Cardiac muscle cell (in vitro differentiated cells and primary cell): ENCODE results near the gene PLA2G4D. TPM values are rescaled to one million over a fixed set of nuclear protein-coding genes. Genes with fewer than 3 reads are reported as not detected.

ENCODE experiments used
- DNase-seq, 2 donors: peaks; one replicate each; pipeline versions ENCODE4 v3.0.0 to v3.0.0-alpha.2; 2010 to 2017; ENCODE audit warnings: low read depth in 1 of 2, low spot score in 1 of 2
- H3K27ac ChIP-seq: fragments of 200-600 bp; sonication (generic); 2 replicates; pipeline ENCODE4 v1.5.1; 2016
- H3K27me3 ChIP-seq: fragments of 200-600 bp; sonication (generic); 2 replicates; pipeline ENCODE4 v1.6.0; 2016; ENCODE audit warnings: control low read depth
- H3K36me3 ChIP-seq: fragments of 200-600 bp; sonication (generic); 2 replicates; pipeline ENCODE4 v1.5.1; 2016; ENCODE audit warnings: control low read depth
- H3K4me1 ChIP-seq: fragments of 200-600 bp; sonication (generic); 2 replicates; pipeline ENCODE4 v1.8.1; 2017; ENCODE audit warnings: low read depth, mild to moderate bottlenecking, mixed run types
- H3K4me3 ChIP-seq: fragments of 200-600 bp; sonication (generic); 2 replicates; pipeline ENCODE4 v1.5.1; 2016; ENCODE audit warnings: mild to moderate bottlenecking
- H3K9me3 ChIP-seq: fragments of 200-600 bp; sonication (generic); 2 replicates; pipeline ENCODE4 v1.5.1; 2017; ENCODE audit warnings: low read depth, mild to moderate bottlenecking, control low read depth
- polyA plus RNA-seq: library from polyadenylated mRNA; unstranded; fragments of >200 nt; fragmentation: Nextera tagmentation; extraction: Ambion mirVana; gene quantifications from 2 replicates; pipeline ENCODE4 v1.2.1, GENCODE V29; 2016
- total RNA-seq: library from RNA; depleted of rRNA; stranded (reverse); fragments of >200 nt; gene quantifications from 2 replicates; pipeline ENCODE4 v1.2.3, GENCODE V29; 2016
- TF ChIP-seq, protein P1 (sequence below): IDR thresholded peaks from 2 replicates; pipeline ENCODE4 v1.5.1; 2012; ENCODE audit warnings: low read depth, mild to moderate bottlenecking, low read length

The PLA2G4D gene
- total and polyA plus RNA-seq, 2 experiments from 2014 or later, result 0.03 to 0.16 TPM

DNA sequence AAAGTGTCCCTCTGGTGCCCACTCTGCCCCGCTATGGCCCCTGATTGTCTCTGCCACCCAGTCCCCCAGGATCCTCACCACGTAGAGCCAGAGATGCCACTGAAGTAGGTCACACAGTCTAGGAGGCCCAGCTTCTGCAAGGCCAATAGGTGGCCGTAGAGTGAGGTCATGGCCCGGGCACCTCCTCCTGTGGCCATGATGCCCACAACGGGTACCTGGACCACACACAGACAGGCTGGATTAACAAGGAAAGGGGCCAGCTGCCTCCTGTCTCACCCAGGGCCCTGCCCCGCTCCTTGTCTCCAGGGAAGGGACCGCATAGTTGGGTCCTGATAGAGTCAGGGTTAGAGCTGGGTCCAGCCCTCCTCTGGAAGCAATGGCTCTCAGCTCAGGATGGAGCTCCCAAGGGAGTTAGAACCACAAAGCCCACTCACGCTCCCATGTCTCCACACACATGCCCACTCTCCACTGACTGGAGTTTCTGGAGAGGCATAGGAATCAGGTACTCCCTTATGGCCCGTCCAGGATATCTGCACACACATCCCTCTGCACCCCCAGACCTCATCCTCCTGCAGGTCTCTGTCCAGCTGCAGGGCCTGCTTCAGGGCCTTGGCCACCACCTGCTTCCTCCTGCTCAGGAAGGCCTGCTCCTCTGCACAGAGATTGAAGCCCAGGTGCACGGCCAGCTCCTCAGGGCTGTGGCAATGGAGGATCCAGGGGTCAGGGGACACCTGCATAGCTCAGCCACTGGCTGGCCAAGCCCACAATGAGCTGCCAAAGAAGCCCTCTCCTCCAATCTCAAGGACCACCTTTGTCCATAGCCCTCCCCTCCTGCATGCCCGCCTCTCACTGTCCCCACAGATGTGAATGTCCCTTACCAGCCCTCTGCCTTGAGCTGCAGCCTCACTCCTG lies 13.2 kb downstream of the PLA2G4D start:
- H3K4me3 ChIP-seq, result no peak overlapping the region
- no peaks in the 10 kb centered on the region for H3K9me3 ChIP-seq
- no peak overlapping the region for H3K27ac ChIP-seq
- no peaks in the 10 kb centered on the region for H3K36me3 ChIP-seq
- no peaks in the 10 kb centered on the region for H3K4me1 ChIP-seq
- H3K27me3 ChIP-seq, result no peaks in the 10 kb centered on the region
- DNase-seq, result no peak
- TF ChIP-seq, protein P1, sequence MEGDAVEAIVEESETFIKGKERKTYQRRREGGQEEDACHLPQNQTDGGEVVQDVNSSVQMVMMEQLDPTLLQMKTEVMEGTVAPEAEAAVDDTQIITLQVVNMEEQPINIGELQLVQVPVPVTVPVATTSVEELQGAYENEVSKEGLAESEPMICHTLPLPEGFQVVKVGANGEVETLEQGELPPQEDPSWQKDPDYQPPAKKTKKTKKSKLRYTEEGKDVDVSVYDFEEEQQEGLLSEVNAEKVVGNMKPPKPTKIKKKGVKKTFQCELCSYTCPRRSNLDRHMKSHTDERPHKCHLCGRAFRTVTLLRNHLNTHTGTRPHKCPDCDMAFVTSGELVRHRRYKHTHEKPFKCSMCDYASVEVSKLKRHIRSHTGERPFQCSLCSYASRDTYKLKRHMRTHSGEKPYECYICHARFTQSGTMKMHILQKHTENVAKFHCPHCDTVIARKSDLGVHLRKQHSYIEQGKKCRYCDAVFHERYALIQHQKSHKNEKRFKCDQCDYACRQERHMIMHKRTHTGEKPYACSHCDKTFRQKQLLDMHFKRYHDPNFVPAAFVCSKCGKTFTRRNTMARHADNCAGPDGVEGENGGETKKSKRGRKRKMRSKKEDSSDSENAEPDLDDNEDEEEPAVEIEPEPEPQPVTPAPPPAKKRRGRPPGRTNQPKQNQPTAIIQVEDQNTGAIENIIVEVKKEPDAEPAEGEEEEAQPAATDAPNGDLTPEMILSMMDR, result no peak

GRCh38 chr15:42080186-42080918 lies 14.0 kb downstream of the PLA2G4D start:
- Histone ChIP-seq H3K36me3 (no peaks in the 10 kb centered on the region), H3K4me3 (no peak overlapping the region), H3K27me3 (no peaks in the 10 kb centered on the region), H3K27ac (no peak overlapping the region), H3K4me1 (no peaks in the 10 kb centered on the region), H3K9me3 (no peaks in the 10 kb centered on the region)
- TF ChIP-seq, protein P1, result no peak
- peak in 1 of 2 donors; percentile 30 for DNase-seq

DNA sequence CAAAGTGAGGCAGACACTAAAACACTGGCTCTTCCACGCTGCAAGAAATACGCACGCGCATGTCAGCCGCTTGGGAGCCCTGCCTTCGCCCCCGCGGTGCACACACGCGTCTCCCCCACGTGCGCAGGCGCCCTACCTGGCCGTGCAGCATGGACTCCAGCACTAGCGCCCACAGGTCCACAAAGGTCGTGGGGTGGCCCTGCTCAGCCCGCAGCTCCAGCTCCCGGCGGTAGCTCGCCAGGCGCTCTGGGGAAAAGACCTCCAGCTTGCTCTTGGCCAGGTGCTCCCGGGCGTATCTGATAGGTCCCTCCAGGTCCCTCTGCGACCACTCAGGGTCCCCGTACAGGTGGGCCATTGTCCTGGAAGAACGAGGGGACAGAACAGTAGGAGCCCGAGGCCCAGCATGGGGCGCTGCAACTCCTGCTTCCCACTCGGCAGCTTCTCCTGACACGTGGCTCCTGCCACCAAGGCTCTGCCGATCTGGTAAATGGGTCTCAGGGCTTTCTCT lies 14.9 kb downstream of the PLA2G4D start:
- Histone ChIP-seq H3K27me3 (no peaks in the 10 kb centered on the region), H3K4me3 (no peak overlapping the region), H3K4me1 (no peaks in the 10 kb centered on the region), H3K27ac (no peak overlapping the region), H3K36me3 (no peaks in the 10 kb centered on the region), H3K9me3 (no peaks in the 10 kb centered on the region)
- DNase-seq, result no peak
- TF ChIP-seq, protein P1, result no peak

GRCh38 chr15:42078903-42079302 lies 15.5 kb downstream of the PLA2G4D start:
- no peaks in the 10 kb centered on the region for H3K4me1 ChIP-seq
- H3K9me3 ChIP-seq, result no peaks in the 10 kb centered on the region
- H3K36me3 ChIP-seq, result no peaks in the 10 kb centered on the region
- H3K27me3 ChIP-seq, result no peaks in the 10 kb centered on the region
- H3K4me3 ChIP-seq, result no peak overlapping the region
- DNase-seq, result no peak
- no peak overlapping the region for H3K27ac ChIP-seq
- TF ChIP-seq, protein P1, result no peak

DNA sequence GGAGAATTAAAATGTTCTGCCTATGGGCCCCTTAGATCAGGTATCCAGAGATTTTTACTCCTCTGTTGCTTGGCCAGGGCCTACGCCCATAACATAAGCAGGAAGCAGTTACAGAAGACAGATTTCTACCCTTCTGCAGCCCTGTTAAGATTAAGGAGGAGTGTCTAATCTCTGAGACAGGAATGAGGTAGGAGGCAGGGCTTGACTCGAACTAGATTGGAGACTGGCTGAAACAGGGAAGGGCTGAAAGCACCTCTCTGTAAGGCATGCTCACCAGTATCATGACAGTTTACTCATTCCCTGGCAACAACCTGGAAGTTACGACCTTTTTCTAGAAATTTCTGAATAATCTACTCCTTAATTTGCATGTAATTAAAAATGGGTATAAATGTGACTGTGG lies 16.7 kb downstream of the PLA2G4D start:
- no peak overlapping the region for H3K4me3 ChIP-seq
- H3K4me1 ChIP-seq, result no peaks in the 10 kb centered on the region
- no peak for DNase-seq
- no peaks in the 10 kb centered on the region for H3K27me3 ChIP-seq
- TF ChIP-seq, protein P1, result no peak
- H3K36me3 ChIP-seq, result no peaks in the 10 kb centered on the region
- H3K9me3 ChIP-seq, result no peaks in the 10 kb centered on the region
- H3K27ac ChIP-seq, result no peak overlapping the region
